ENCODE data around the gene DMBT1.

The DMBT1 gene

DNA sequence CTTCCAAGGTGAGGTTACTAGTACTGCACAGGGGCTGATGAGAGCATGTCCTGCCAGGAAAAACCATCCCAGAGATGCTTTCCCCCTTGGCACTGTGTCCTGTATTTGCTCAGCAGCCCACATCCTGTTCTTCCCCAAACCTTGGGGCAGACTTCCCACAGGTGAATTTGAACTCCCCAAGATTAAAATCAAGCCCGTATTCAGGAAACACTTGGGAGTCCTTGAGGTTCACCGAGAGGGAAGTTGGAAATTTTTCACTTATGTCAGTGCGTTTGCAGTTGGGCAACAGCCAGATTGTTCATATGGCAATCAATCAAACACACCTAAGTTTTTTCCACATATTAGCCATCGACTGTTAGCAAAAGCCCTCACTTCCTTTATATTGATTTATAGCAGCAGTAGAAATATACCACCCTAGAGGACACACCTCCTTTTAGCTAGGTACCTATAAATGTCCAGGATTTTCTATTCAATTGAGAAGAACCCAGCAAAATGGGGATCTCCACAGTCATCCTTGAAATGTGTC is at the start of gene DMBT1:
DMBT1 (plus strand) TSS at position 476 of the 526 bp plus-strand sequence; CDS start at position 493, 17 bp downstream.
- no peak within 1 kb of the TSS for H3K4me3 ChIP-seq (ENCODE audit: low read depth, low read length)

DNA sequence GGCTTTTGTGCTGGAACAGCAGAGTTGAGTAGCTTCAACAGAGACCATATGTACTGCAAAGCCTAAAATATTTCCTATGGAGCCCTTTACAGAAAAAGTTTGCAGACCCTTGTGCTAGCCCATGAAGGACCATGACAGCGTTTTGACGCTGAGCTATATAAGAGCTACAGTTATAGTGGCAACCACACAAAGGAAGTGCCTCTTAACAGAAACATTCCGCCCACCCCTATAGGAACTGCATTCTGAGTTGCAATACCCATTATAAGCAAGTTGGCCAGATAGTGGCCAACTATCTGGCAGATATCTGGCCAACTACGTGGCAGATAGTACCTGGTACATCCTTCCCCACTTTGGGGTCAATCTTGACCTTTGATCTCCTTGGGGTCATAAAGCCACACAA is 47.5 kb upstream of the DMBT1 start:
- no peak overlapping the region for H3K4me3 ChIP-seq (ENCODE audit: low read depth, low read length)

DNA sequence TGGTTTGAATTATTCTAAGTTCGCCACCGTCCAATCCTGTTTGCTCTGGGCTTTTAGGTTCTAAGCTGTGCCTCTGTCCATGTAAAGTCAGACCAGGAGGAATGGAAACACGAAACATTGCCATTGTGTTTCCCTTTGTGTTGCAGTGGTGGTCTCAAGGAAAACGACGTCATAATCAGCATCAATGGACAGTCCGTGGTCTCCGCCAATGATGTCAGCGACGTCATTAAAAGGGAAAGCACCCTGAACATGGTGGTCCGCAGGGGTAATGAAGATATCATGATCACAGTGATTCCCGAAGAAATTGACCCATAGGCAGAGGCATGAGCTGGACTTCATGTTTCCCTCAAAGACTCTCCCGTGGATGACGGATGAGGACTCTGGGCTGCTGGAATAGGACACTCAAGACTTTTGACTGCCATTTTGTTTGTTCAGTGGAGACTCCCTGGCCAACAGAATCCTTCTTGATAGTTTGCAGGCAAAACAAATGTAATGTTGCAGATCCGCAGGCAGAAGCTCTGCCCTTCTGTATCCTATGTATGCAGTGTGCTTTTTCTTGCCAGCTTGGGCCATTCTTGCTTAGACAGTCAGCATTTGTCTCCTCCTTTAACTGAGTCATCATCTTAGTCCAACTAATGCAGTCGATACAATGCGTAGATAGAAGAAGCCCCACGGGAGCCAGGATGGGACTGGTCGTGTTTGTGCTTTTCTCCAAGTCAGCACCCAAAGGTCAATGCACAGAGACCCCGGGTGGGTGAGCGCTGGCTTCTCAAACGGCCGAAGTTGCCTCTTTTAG is 46.3 kb upstream of the DMBT1 start:
- H3K4me3 ChIP-seq (ENCODE audit: low read depth, low read length): no peak overlapping the region

DNA sequence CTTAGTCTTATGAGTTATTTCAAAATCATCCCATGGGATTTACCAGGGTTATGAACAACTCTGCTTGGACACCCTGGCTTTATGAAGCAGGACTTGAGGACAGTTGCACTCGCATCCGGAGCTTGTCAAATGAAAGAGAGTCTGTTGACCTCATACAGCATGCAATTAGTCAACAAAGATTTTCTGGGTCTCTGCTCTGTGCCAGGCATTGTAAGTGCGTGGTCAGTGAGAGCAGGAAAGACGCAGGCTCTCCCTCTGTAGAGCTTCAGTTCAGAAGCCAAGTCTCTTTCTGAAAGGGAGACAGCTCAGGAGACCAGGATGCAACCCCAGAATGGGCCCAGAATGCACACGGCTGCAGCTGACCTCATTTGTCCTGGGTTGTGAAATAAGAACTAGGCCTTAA is 45.5 kb upstream of the DMBT1 start:
- H3K4me3 ChIP-seq (ENCODE audit: low read depth, low read length): no peak overlapping the region

DNA sequence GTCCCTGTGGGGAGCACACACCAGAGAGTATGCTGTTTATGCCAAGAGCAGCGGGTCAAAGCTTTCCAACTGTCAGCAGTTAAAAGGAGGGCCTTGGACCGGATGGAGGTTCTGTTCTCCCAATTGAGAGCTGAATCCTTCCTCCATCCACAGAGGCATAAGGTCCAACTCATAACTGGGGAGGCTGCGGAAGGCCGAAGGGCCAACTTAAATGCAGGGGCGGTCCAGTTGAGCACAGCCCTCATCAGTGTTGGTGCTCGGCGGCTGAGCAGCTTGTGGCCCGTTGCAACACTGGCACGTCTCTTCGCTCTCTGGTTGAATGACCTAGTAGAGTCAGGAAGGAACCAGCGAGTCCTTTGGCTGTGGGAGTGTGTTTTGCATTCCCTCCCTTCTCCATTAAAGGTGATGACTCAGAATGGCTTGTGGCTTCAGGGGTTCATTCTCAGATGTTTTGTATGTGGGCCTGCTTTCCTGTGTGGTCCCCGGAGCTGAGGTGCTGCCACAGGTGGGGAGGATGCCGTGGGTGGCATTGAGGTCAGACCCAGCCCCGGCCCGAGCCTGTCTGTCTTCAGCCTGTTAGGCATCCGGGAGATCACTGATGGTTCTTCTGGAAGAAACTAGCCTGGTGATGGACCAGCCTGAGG is 44.8 kb upstream of the DMBT1 start:
- no peak overlapping the region for H3K4me3 ChIP-seq (ENCODE audit: low read depth, low read length)

DNA sequence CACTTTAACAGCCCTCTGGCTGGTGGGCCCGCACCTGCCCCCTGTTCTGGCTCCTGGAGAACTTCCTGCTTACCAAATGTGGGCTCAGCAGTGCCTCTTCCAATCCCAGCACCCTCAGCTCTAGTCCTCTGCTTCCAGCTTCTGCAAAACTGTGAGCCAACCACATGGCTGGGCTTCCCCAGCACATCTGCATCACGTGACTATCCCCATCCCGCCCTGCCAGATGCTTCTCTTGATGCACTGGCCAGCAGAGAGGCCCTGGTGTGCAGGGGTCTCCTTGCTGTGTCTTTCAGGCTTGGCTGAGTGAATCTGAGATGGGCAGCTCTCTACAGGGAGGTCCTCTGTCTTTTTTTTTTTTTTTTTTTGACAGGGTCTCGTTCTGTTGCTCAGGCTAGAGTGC is 43.8 kb upstream of the DMBT1 start:
- no peak overlapping the region for H3K4me3 ChIP-seq (ENCODE audit: low read depth, low read length)

DNA sequence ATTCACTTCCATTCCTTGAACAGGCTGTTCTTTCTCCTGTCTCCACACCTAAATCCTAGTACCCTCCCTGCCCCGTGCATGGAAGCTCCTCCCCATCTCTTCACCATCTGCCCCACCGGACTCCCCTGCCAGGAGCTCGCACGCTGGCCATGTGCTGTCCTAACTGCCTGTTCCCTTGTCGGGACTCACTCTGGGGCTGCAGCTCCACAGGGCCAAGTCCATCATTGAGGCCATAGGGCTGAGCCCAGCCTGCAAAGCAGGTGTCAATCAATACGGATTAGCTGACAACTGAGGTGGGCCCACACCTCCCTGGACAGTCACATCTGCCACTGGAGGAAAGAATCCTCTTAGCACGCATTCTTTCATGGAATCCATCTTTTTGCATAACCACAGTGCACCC is 41.4 kb upstream of the DMBT1 start:
- no peak overlapping the region for H3K4me3 ChIP-seq (ENCODE audit: low read depth, low read length)

DNA sequence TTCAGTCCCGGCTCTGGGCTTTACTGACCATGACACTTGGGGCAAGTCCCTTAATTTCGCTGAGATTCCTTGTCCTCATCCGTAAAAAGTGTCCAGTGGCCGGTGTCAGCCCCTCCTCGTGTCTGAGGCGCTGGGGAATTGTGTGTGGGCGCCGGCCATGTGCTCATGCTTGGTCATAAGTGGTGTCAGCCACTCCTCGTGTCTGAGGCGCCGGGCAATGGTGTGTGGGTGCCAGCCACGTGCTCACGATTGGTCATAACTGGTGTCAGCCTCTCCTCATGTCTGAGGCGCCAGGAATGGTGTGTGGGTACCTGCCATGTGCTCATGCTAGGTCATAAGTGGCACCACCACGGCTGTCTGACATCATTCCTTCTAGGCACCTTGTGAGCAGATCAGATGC is 40.7 kb upstream of the DMBT1 start:
- H3K4me3 ChIP-seq (ENCODE audit: low read depth, low read length): no peak overlapping the region

DNA sequence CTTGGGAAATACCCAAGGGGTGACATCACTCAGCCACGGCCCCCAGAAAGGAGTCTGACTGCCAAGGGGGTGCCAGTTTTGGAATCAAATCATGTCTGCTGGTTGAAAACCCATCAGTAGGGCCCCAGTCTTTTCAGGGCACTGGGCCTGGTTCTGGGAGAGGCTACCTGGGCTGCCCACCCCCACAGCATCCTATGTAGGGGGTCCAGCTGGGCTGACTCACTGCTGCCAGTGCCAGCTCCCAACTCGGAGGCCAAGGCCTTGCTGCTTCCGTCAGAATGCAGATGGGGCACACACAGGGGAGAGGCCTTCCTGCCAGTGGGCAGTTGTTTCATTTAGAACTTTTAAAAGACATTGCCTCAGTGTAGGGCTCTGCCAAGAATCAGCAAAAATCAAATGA is 39.5 kb upstream of the DMBT1 start:
- no peak overlapping the region for H3K4me3 ChIP-seq (ENCODE audit: low read depth, low read length)

DNA sequence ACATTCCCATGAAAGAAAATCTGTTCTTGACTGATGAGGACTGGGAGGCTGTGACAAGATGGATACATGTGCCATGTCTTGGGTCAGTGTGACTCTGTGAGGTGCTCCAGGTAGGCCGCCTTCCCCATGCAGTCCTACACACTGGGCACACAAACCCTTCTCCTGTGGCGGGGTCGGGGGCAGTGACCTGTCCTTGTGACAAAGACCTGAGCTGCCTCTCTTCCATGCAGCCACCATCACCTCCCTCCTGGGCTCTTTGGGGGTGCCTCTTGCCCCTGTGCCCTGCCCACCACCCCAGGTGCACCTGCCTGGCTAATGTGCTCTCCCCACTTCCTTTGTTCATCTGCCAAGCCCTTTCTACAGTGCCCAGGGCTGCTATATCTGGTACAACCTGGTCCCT is 35.7 kb upstream of the DMBT1 start:
- no peak overlapping the region for H3K4me3 ChIP-seq (ENCODE audit: low read depth, low read length)

DNA sequence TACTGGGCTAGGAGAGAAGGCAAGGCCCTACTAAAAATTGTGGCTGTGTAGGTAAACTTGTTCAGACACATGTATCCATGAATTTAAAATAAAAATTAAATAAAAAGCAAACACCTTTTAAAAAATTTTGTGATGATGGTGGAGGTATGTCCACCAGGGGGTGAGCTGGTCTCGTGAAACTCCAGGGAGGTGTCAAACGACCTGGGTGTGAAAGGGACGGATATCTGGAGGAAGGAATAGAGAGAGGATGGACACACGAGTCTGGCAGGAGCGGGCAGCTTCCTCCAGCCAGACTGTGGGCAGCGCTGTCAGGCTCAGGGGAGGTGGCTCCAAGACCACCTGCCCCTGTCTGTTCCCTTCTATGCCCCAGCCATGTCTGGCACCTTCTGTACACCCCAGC is 34.8 kb upstream of the DMBT1 start:
- H3K4me3 ChIP-seq (ENCODE audit: low read depth, low read length): no peak overlapping the region

DNA sequence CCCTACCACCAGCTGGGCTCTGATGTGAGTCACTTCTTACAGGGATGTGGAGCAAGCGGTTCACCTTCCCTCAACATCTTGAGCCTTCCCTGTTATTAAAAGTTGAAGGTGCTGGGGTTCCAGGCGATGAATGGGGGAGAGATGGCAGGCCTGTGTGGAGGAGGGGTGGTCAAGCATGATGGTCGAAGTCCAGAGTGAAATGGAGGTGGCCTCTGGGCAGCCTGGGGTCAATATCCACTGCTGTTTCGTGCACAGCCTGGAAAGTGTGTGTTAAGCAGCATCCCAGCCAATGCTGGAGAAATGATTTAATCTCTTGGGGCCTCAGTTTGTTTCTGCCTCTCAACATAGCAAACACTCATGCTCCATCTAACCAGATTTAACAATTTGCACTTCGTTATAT is 33.7 kb upstream of the DMBT1 start:
- H3K4me3 ChIP-seq (ENCODE audit: low read depth, low read length): no peak overlapping the region

DNA sequence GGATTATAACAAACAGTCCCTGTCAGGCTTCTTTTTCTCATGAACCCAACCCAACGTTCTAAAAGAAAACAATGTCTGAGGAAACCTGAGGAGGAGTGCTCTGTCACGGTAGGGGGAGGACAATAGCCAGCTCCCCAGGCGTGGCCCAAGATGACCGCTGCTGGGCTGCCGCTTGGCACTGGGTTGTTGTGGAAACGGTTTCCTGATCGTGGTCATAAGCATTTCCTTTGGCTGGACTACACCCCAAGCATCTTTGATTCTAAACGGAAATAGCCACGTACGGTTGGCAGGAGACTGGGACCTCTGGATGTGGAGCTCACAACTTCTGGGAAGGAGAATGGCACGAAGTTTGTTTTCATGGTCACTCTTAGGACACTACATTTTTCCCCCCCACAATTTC is 30.4 kb upstream of the DMBT1 start:
- H3K4me3 ChIP-seq (ENCODE audit: low read depth, low read length): no peak overlapping the region

DNA sequence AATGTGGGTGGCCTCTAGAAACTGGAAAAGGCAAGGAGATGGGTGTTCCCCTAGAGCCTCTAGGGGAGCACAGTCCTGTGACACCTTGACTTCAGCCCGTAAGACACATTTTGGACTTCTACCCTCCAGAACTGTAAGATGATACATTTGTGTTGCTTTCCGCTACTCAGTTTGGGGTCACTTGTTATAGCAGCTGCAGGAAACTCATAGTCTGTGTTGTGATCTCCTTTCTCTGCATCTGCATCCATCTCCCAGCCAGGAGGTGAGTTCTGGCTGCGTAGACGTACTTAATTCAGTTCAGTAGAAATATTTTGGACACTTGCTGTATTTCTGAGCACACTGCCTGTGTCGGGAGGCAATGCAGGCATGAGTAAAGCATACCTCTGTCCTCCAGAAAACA is 29.3 kb upstream of the DMBT1 start:
- H3K4me3 ChIP-seq (ENCODE audit: low read depth, low read length): no peak overlapping the region

DNA sequence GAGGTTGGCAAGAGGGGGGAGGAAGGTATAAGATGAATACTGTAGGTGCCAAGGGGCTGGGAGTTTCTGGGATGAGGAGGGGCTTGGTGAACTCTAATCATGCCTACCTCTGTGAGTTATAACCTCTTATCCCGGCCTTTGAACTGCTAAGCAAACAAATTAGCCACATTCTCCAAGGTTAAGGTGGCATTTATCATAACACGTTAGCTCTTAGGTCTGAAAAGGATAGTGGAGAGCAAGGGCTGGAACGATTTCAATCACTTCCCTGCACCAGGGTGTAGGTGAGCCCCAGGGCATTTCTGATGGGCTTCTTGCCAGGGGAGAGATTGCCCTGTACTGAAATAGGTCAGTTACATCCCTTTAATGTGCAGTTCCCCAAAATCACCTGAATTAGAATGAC is 28.6 kb upstream of the DMBT1 start:
- no peak overlapping the region for H3K4me3 ChIP-seq (ENCODE audit: low read depth, low read length)

DNA sequence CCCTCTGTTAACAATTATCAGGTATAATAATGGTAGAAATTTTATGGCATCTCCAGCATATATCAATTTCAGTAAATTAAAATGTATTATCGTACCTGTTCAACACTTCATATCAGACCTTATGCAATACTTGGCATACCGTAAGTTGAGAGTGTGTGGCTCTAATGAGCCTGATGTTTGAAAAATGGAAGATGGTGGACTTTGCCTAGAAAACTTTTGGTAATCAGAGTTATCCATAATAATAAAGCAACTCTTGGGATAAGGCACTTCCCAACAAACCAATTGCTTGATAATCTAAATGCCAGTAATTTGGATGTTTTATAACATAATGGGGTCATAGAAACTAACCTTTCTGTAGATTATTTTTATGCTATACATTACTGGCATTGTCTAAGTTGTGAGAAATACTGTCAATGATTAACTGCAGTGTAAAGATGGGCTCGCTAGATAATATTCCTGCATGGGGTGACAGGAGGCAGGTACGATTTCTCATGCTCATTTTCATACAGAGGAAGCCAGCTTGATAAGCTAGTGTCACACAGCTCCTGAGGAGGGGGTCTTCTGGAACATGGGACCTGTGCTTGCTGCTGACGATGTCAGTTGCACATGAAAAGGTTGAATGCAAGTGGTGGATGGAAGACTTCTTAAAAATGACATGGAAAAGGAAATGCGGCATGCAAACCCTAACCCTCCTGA is 27.8 kb upstream of the DMBT1 start:
- no peak overlapping the region for H3K4me3 ChIP-seq (ENCODE audit: low read depth, low read length)

DNA sequence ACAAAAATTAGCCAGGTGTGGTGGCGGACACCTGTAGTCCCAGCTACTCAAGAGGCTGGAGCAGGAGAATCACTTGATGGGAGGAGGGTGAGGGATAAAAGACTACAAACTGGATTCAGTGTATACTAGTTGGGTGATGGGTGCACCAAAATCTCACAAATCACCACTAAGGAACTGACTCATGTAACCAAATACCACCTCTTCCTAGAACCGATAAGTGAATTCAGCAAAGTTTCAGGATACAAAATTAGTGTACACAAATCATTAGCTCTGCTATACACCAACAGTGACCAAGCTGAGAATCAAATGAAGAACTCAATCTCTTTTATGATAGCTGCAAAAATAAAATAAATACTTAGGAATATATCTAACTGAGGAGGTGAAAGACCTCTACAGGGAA is 23.0 kb upstream of the DMBT1 start:
- no peak overlapping the region for H3K4me3 ChIP-seq (ENCODE audit: low read depth, low read length)

DNA sequence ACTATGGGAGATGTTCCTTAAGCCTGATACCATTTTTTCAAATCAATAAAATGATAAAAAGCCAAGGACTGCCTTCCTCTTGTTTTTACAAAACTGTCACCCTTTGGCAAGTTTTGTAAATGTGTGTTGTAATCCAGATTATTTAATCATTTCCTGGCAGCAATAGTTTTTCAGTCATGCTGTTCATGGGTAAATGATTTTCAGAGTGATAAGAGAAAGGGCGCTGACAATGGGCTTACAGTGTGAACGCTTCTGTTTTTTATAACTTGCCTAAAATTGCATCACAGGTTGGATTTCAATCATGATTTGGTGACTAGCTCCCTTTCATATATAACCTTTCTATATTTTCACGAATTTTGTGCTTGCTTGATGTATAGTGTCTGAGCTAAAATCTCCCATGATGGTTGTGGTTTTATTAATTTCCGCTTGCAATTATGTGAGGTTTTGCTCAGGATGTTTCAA is 19.0 kb upstream of the DMBT1 start:
- no peak overlapping the region for H3K4me3 ChIP-seq (ENCODE audit: low read depth, low read length)

DNA sequence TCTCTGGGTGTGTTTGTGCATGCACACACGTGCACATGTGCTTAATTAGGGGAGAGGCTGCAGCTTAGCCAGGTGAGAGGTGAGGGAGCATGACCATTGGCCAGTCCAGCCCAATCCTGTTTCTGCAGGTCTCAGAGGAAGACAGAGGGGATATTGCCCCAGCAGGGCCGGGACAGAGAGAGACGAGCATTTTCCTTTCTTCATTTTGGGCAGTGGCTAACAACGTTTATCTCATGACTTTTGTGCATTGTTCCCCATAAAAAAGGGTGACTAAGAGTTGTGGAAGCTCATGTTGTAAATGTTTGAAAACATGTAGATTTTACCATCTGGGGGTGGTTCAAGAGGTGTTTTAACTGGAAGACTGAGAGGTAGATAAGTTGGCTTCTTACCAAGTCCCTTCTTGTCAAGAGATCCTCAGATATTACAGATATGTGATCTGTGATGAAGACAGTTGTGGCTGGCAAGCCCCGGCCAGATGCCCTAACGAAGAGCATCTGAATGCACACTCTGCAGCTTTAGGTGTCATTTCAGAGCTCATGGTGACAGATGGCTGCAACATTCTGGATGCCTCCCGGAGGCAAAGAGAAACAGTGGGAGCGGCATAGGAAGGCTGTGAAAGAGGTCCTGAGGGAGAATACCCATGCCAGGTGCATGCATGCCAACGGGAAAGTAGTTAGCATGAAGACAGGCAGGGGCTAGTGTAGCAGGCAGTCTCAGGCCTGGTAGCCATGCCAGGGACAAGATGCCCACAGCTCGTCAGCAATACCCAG is 16.7 kb upstream of the DMBT1 start:
- H3K4me3 ChIP-seq (ENCODE audit: low read depth, low read length): no peak overlapping the region

DNA sequence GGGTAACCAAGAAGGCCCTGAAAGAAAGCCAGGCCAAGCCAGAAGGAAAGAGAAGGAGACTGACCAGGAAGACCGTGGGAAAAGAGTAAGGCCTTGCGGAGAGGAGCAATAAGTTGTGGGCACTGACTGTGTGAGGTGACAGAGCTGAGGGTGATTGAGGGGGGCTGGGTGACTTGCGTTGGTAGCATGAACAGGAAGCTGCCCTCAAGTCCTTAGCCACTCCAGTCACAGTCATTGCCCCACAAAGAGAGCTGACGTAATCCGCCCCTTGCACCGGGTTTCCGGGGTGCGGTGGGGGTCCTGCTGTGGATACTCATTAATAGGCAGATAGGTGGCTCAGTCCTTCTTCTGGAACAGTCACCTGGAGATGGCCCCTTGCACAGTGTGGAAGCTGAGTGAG is 16.1 kb upstream of the DMBT1 start:
- no peak overlapping the region for H3K4me3 ChIP-seq (ENCODE audit: low read depth, low read length)

DNA sequence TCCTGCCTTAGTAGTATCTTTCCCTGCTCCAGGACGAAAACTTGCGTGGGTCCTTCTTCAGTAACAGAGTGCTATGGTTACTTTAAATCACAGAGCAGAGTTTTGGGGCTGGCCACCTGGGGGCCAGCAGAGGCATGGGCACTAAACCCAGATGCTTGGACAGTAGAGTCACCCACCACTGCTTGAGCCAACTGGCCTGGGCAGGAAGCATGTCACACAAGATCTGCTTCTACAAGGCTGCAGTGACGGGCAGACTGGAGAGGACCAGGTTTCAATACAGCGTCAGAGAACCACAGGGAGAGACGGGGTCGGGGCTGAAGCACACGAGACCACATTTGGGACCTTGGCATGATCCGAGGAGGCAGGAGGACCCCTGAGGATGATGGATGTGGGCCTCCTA is 14.3 kb upstream of the DMBT1 start:
- no peak overlapping the region for H3K4me3 ChIP-seq (ENCODE audit: low read depth, low read length)

All from iPS-11a (cell line).